B cell (primary cell): ENCODE results near the gene EXOC3L2.

Source experiments
- CTCF ChIP-seq: fragments of 200-600 bp; IDR thresholded peaks from one replicate; pipeline ENCODE4 v1.8.0; 2022; ENCODE audit warnings: antibody characterized with exemption, mild to moderate bottlenecking
- EZH2 ChIP-seq: IDR thresholded peaks from 2 replicates; pipeline ENCODE4 v1.6.1; 2012; ENCODE audit warnings: borderline replicate concordance, low read depth, mild to moderate bottlenecking, moderate library complexity, low read length; ENCODE audit not compliant: insufficient read depth, poor library complexity, severe bottlenecking

- TF ChIP-seq CTCF (no peak), EZH2 (no peak)
Measured at GRCh38 chr19:45245826-45246225, 619 bp upstream of the EXOC3L2 start.
